Ammon's horn (tissue), 1 donor: Measurements from ENCODE around the gene TLCD4.
"Not testable (repeated sequence)": the region's sequence is repeated elsewhere in the genome, so short reads cannot be mapped to it uniquely, and the experiment has no call there.

Source experiments
- DNase-seq: peaks from one replicate; pipeline ENCODE4 v3.0.0-alpha.2; 2016; ENCODE audit warnings: low spot score

The TLCD4 gene

GRCh38 chr1:95154096-95154495, 36.9 kb downstream of the TLCD4 start:
- no peak for DNase-seq

- not testable (repeated sequence) for DNase-seq
Measured at GRCh38 chr1:95165569-95165968, 48.4 kb downstream of the TLCD4 start.
